Measurements from ENCODE around the gene CD58. TPM values are rescaled to one million over a fixed set of nuclear protein-coding genes. Genes with fewer than 3 reads are reported as not detected.
"Not testable (repeated sequence)": the region's sequence is repeated elsewhere in the genome, so short reads cannot be mapped to it uniquely, and the experiment has no call there.

Gene CD58
- total and polyA plus RNA-seq, 8 donors: 10.1 to 39.5 (median 13.7) TPM

GRCh38 chr1:116564426-116564825, 6.4 kb downstream of the CD58 start:
- Histone ChIP-seq H3K36me3 (no peaks in the 10 kb centered on the region), H3K27ac (no peak overlapping the region), H3K4me3 (no peak overlapping the region), H3K4me1 (peaks cover 0 to 74% of the 10 kb centered on the region in 2 donors), H3K9me3 (no peaks in the 10 kb centered on the region), H3K27me3 (no peaks in the 10 kb centered on the region)
- intact Hi-C loops (cut with DNase I): no loop called here
- ATAC-seq (no peak), DNase-seq (no peak)
- TF ChIP-seq CTCF (IDR thresholded peaks at IDR 0.05): no peak

- H3K4me3 ChIP-seq; DNase-seq; H3K36me3 ChIP-seq; H3K27ac ChIP-seq; H3K27me3 ChIP-seq; intact Hi-C loops (cut with DNase I); H3K9me3 ChIP-seq; ATAC-seq: not testable (repeated sequence)
- peaks cover 0 to 69% of the 10 kb centered on the region in 2 donors for H3K4me1 ChIP-seq
These were observed 8.4 kb downstream of the CD58 start for GRCh38 chr1:116562465-116562864.

DNA sequence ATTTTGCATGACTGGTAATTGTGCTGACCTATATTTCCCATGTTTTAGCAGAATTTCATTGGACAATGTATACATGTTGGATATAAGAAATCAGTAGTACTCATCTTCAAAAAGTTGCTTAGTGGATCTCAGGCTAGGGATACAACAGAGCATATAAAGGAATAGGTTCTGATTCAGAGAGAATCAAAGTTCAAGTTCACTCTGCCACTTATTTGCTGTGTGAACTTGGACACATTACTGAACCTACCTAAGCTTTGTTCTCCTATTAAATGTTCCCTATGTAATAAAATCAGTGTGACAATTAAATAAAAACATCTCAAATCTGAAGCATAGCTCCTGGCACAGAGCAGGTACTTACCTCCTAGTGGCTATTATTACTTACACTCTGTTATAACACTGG, 9.3 kb downstream of the CD58 start:
- H3K27me3 ChIP-seq: no peaks in the 10 kb centered on the region

DNA sequence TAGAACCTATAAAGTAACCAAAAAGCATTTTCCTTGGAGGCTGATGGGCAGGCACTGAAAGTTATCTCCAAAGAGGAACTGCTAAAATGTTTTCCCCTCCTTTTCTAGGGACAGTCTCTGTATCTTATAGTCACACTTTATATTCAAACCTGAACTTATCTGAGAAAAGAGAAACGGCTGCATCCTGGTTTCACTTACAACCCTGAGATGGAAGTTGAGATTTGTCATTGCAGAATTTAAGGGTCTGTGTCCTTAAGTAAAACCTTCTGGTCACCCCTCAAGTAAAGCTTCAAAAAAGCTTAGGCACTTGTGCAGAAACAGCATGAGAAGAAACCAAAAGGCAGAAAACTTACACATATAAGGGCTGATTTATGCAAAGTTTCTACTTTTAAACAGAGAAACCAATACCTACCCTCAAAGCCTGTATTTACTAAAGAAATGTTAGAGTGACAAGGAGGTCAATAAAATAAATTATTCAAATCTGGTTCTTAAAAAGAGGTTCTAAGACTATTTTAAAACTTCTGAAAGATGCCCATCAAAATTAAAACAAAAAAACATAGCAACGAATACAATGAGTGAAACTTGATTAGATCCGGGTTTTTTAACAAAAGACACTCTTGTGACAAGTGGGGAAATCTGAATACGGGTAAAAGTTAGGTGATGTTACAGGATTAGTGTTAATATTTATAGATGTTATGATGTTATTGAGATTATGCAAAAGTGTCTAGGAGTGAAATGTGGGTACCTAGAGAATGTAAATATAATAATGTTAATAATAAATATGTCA, 9.9 kb downstream of the CD58 start:
- TF ChIP-seq CTCF (IDR thresholded peaks at IDR 0.05): no peak
- Histone ChIP-seq H3K36me3 (no peaks in the 10 kb centered on the region), H3K27ac (peak overlapping the region in 1 of 2 donors; percentile 20), H3K27me3 (no peaks in the 10 kb centered on the region), H3K9me3 (no peaks in the 10 kb centered on the region), H3K4me1 (peaks cover 2 to 69% of the 10 kb centered on the region in 2 donors), H3K4me3 (no peak overlapping the region)
- DNase-seq (no peak), ATAC-seq (no peak)
- intact Hi-C loops (cut with DNase I): no loop called here

More for the DNA sequence above, 9.3 kb downstream of the CD58 start:
- intact Hi-C loops (cut with DNase I): no loop called here
- Histone ChIP-seq H3K4me3 (no peak overlapping the region), H3K36me3 (no peaks in the 10 kb centered on the region), H3K9me3 (no peaks in the 10 kb centered on the region), H3K27ac (no peak overlapping the region), H3K4me1 (peaks cover 0 to 69% of the 10 kb centered on the region in 2 donors)
- TF ChIP-seq CTCF (IDR thresholded peaks at IDR 0.05): no peak
- no peak for DNase-seq
- no peak for ATAC-seq

GRCh38 chr1:116559304-116559761, 11.5 kb downstream of the CD58 start:
- no peak for ATAC-seq

More at GRCh38 chr1:116559304-116559761, 11.5 kb downstream of the CD58 start:
- DNase-seq: no peak
- H3K27ac ChIP-seq: no peak overlapping the region
- intact Hi-C loops (cut with DNase I): no loop called here
- no peaks in the 10 kb centered on the region for H3K36me3 ChIP-seq
- H3K9me3 ChIP-seq: no peaks in the 10 kb centered on the region
- H3K4me1 ChIP-seq: peaks cover 6 to 77% of the 10 kb centered on the region in 2 donors
- H3K27me3 ChIP-seq: no peaks in the 10 kb centered on the region
- no peak overlapping the region for H3K4me3 ChIP-seq
- no peak for TF ChIP-seq CTCF (IDR thresholded peaks at IDR 0.05)
